HepG2 (cell line): ENCODE results near the gene SENP7. TPM values are rescaled to one million over a fixed set of nuclear protein-coding genes. Genes with fewer than 3 reads are reported as not detected.

Experiments
- CCDC6 ChIP-seq: sonication (generic); formaldehyde crosslinking; IDR thresholded peaks from 2 replicates; pipeline ENCODE4 v1.8.1; 2022; ENCODE audit warnings: mild to moderate bottlenecking, missing genetic modification reagents, moderate library complexity
- FOXM1 ChIP-seq: sonication (generic); formaldehyde crosslinking; IDR thresholded peaks from 2 replicates; pipeline ENCODE4 v1.5.0; 2020; ENCODE audit warnings: missing genetic modification reagents
- HCFC1 ChIP-seq: fragments of 150-350 bp; IDR thresholded peaks from 2 replicates; pipeline ENCODE4 v1.6.1; 2014; ENCODE audit warnings: low read depth, low read length
- HNF4G ChIP-seq, 2 experiments: sonication (generic) in 1 of 2; formaldehyde crosslinking in 1 of 2; IDR thresholded peaks; 2 replicates each; pipeline versions ENCODE4 v1.4.0 to v1.6.1; 2011 to 2020; ENCODE audit warnings: borderline replicate concordance in 2 of 2, low read depth in 2 of 2, mild to moderate bottlenecking in 2 of 2, low read length in 1 of 2, missing genetic modification reagents in 1 of 2, moderate library complexity in 1 of 2
- HNRNPK ChIP-seq: fragments of 200-400 bp; formaldehyde crosslinking; IDR thresholded peaks from 2 replicates; pipeline ENCODE4 v1.6.1; 2018; ENCODE audit warnings: low read length, low read depth, moderate library complexity, mild to moderate bottlenecking; ENCODE audit not compliant: poor library complexity, severe bottlenecking
- KDM2A ChIP-seq: sonication (generic); formaldehyde crosslinking; IDR thresholded peaks from 2 replicates; pipeline ENCODE4 v1.4.0; 2020; ENCODE audit warnings: low read depth, missing genetic modification reagents, borderline replicate concordance
- NR2C2 ChIP-seq: sonication (generic); formaldehyde crosslinking; IDR thresholded peaks from 2 replicates; pipeline ENCODE4 v1.4.0; 2020; ENCODE audit warnings: missing genetic modification reagents, mild to moderate bottlenecking, moderate library complexity, borderline replicate concordance
- NRL ChIP-seq: sonication (generic); formaldehyde crosslinking; IDR thresholded peaks from 2 replicates; pipeline ENCODE4 v1.5.0; 2020; ENCODE audit warnings: missing genetic modification reagents, mild to moderate bottlenecking, moderate library complexity, borderline replicate concordance
- PLRG1 ChIP-seq: fragments of 450-650 bp; conservative IDR thresholded peaks from 2 replicates; pipeline ENCODE4 v1.6.1; 2016
- SRSF4 ChIP-seq: fragments of 200-400 bp; formaldehyde crosslinking; IDR thresholded peaks from one replicate; pipeline ENCODE4 v1.6.1; 2018; ENCODE audit warnings: mild to moderate bottlenecking, low read depth, low read length, moderate library complexity; ENCODE audit not compliant: poor library complexity, severe bottlenecking
- ZFP36L2 ChIP-seq: sonication (generic); formaldehyde crosslinking; IDR thresholded peaks from 2 replicates; pipeline ENCODE4 v1.4.0; 2020; ENCODE audit warnings: missing genetic modification reagents
- ZFP41 ChIP-seq: sonication (generic); formaldehyde crosslinking; IDR thresholded peaks from 2 replicates; pipeline ENCODE4 v1.4.0; 2020; ENCODE audit warnings: mild to moderate bottlenecking, missing genetic modification reagents, borderline replicate concordance
- ZNF556 ChIP-seq: sonication (generic); formaldehyde crosslinking; IDR thresholded peaks from 2 replicates; pipeline ENCODE4 v1.4.0; 2020; ENCODE audit warnings: mild to moderate bottlenecking, missing genetic modification reagents, borderline replicate concordance
- ZNF772 ChIP-seq: sonication (generic); formaldehyde crosslinking; IDR thresholded peaks from 2 replicates; pipeline ENCODE4 v1.5.0; 2020; ENCODE audit warnings: mild to moderate bottlenecking, missing genetic modification reagents
- ZNF777 ChIP-seq: sonication (generic); formaldehyde crosslinking; IDR thresholded peaks from 2 replicates; pipeline ENCODE4 v1.4.0; 2020; ENCODE audit warnings: missing genetic modification reagents
- polyA plus RNA-seq, 8 experiments: library from polyadenylated mRNA; depleted of rRNA in 3 of 8; stranded (reverse) in 7 of 8; unstranded in 1 of 8; fragments of >200 nt; fragmentation: Illumina TruSeq in 4 of 8; extraction: Trizol in 4 of 8; gene quantifications; 2 replicates each; pipeline versions ENCODE4 v1.2.1 to v1.2.3, GENCODE V29; 2011 to 2016; ENCODE audit warnings: low read depth in 4 of 8, missing spikeins in 1 of 8, mixed read lengths in 1 of 8; ENCODE audit not compliant: insufficient read depth in 1 of 8
- total RNA-seq, 5 experiments: library from RNA; depleted of rRNA; stranded (reverse); fragments of >200 nt; fragmentation: Illumina TruSeq; extraction: Trizol; gene quantifications; 2 replicates each; pipeline ENCODE4 v1.2.3, GENCODE V29; 2016; ENCODE audit warnings: low read depth in 1 of 5
- TF ChIP-seq, protein P1 (sequence below): sonication (generic); formaldehyde crosslinking; IDR thresholded peaks from 2 replicates; pipeline ENCODE4 v1.4.0; 2020; ENCODE audit warnings: missing genetic modification reagents
- TF ChIP-seq, protein P2 (sequence below): sonication (generic); formaldehyde crosslinking; IDR thresholded peaks from 2 replicates; pipeline ENCODE4 v1.5.0; 2020; ENCODE audit warnings: missing genetic modification reagents
- TF ChIP-seq, protein P3 (sequence below): sonication (generic); formaldehyde crosslinking; IDR thresholded peaks from 2 replicates; pipeline ENCODE4 v1.5.1; 2020; ENCODE audit warnings: mild to moderate bottlenecking, missing genetic modification reagents, moderate library complexity
- TF ChIP-seq, protein P4 (sequence below): sonication (generic); formaldehyde crosslinking; IDR thresholded peaks from 2 replicates; pipeline ENCODE4 v1.8.1; 2022; ENCODE audit warnings: mild to moderate bottlenecking, missing genetic modification reagents
- TF ChIP-seq, protein P5 (sequence below): sonication (generic); formaldehyde crosslinking; IDR thresholded peaks from 2 replicates; pipeline ENCODE4 v1.5.0; 2020; ENCODE audit warnings: missing genetic modification reagents

Gene SENP7
- total and polyA plus RNA-seq, 2 of the 13 experiments (the other 11 are each of a cell fraction or from before 2014, with no cell fraction given) = 9.1 to 10.3 TPM

DNA sequence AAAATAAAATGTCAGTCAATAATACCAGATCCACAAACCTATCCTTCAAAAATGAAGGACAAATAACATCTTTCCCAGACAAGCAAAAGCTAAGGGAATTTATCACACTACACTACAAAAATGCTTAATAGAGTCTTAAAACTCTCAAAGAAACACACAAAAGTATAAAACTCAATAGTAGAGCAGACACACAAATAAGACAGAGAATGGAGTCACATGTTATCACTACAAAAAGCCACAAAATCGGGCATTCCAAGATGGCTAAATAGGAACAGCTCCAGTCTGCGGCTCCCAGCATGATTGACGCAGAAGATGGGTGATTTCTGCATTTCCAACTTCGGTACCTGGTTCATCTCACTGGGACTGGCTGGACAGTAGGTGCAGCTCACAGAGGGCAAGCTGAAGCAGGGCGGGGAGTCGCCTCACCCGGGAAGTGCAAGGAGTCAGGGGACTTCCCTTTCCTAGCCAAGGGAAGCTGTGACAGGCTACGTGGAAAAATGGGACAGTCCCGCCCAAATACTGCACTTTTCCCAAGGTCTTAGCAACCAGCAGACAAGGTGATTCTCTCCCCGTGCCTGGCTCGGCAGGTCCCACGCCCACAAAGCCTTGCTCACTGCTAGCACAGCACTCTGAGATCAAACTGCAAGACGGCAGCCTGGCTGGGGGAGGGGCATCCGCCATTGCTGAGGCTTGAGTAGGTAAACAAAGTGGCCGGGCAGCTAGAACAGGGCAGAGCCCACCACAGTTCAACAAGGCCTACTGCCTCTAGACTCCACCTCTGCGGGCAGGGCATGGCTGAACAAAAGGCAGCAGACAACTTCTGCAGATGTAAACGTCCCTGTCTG is 46.3 kb downstream of the SENP7 start (continued):
- TF ChIP-seq, protein P1, sequence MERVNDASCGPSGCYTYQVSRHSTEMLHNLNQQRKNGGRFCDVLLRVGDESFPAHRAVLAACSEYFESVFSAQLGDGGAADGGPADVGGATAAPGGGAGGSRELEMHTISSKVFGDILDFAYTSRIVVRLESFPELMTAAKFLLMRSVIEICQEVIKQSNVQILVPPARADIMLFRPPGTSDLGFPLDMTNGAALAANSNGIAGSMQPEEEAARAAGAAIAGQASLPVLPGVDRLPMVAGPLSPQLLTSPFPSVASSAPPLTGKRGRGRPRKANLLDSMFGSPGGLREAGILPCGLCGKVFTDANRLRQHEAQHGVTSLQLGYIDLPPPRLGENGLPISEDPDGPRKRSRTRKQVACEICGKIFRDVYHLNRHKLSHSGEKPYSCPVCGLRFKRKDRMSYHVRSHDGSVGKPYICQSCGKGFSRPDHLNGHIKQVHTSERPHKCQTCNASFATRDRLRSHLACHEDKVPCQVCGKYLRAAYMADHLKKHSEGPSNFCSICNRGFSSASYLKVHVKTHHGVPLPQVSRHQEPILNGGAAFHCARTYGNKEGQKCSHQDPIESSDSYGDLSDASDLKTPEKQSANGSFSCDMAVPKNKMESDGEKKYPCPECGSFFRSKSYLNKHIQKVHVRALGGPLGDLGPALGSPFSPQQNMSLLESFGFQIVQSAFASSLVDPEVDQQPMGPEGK (CRISPR knock-in tag) = no peak
- TF ChIP-seq HNRNPK = no peak
- no peak for TF ChIP-seq SRSF4
- TF ChIP-seq, protein P2, sequence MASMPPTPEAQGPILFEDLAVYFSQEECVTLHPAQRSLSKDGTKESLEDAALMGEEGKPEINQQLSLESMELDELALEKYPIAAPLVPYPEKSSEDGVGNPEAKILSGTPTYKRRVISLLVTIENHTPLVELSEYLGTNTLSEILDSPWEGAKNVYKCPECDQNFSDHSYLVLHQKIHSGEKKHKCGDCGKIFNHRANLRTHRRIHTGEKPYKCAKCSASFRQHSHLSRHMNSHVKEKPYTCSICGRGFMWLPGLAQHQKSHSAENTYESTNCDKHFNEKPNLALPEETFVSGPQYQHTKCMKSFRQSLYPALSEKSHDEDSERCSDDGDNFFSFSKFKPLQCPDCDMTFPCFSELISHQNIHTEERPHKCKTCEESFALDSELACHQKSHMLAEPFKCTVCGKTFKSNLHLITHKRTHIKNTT (CRISPR knock-in tag) = no peak
- peak; percentile 58 for TF ChIP-seq CCDC6 (CRISPR knock-in tag)
- peak; percentile 89; the same call in 1 of the 2 replicates for TF ChIP-seq NRL (CRISPR knock-in tag)
- no peak for TF ChIP-seq HCFC1
- no peak for TF ChIP-seq ZFP36L2 (CRISPR knock-in tag)
- TF ChIP-seq KDM2A (CRISPR knock-in tag) = no peak
- TF ChIP-seq FOXM1 (CRISPR knock-in tag) = no peak
- TF ChIP-seq ZFP41 (CRISPR knock-in tag) = no peak
- no peak for TF ChIP-seq PLRG1
- no peak for TF ChIP-seq HNF4G (IDR thresholded peaks at IDR 0.05; ENCODE audit: borderline replicate concordance, low read depth, low read length)
- no peak for TF ChIP-seq HNF4G (CRISPR knock-in tag; IDR thresholded peaks at IDR 0.05; ENCODE audit: borderline replicate concordance, low read depth)
- peak; percentile 40; the same call in 1 of the 2 replicates for TF ChIP-seq NR2C2 (CRISPR knock-in tag)
- TF ChIP-seq, protein P3, sequence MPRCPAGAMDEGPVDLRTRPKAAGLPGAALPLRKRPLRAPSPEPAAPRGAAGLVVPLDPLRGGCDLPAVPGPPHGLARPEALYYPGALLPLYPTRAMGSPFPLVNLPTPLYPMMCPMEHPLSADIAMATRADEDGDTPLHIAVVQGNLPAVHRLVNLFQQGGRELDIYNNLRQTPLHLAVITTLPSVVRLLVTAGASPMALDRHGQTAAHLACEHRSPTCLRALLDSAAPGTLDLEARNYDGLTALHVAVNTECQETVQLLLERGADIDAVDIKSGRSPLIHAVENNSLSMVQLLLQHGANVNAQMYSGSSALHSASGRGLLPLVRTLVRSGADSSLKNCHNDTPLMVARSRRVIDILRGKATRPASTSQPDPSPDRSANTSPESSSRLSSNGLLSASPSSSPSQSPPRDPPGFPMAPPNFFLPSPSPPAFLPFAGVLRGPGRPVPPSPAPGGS (CRISPR knock-in tag) = 0 out of 2 replicates have a peak, but pooled peaks have one; percentile 45
- TF ChIP-seq, protein P4, sequence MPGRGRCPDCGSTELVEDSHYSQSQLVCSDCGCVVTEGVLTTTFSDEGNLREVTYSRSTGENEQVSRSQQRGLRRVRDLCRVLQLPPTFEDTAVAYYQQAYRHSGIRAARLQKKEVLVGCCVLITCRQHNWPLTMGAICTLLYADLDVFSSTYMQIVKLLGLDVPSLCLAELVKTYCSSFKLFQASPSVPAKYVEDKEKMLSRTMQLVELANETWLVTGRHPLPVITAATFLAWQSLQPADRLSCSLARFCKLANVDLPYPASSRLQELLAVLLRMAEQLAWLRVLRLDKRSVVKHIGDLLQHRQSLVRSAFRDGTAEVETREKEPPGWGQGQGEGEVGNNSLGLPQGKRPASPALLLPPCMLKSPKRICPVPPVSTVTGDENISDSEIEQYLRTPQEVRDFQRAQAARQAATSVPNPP (CRISPR knock-in tag) = 0 out of 2 replicates have a peak, but pooled peaks have one; percentile 19
- TF ChIP-seq ZNF772 (CRISPR knock-in tag) = peak; percentile 69; the same call in 1 of the 2 replicates
- no peak for TF ChIP-seq ZNF777
- TF ChIP-seq, protein P5, sequence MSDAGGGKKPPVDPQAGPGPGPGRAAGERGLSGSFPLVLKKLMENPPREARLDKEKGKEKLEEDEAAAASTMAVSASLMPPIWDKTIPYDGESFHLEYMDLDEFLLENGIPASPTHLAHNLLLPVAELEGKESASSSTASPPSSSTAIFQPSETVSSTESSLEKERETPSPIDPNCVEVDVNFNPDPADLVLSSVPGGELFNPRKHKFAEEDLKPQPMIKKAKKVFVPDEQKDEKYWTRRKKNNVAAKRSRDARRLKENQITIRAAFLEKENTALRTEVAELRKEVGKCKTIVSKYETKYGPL (CRISPR knock-in tag) = no peak
- peak; percentile 75; the same call in 1 of the 2 replicates for TF ChIP-seq ZNF556
